ENCODE results near the gene SCRN3. TPM values are rescaled to one million over a fixed set of nuclear protein-coding genes. Genes with fewer than 3 reads are reported as not detected.

SCRN3 gene
- total RNA-seq, 2 donors from 2014 or later: 22.4 to 39.8 TPM

DNA sequence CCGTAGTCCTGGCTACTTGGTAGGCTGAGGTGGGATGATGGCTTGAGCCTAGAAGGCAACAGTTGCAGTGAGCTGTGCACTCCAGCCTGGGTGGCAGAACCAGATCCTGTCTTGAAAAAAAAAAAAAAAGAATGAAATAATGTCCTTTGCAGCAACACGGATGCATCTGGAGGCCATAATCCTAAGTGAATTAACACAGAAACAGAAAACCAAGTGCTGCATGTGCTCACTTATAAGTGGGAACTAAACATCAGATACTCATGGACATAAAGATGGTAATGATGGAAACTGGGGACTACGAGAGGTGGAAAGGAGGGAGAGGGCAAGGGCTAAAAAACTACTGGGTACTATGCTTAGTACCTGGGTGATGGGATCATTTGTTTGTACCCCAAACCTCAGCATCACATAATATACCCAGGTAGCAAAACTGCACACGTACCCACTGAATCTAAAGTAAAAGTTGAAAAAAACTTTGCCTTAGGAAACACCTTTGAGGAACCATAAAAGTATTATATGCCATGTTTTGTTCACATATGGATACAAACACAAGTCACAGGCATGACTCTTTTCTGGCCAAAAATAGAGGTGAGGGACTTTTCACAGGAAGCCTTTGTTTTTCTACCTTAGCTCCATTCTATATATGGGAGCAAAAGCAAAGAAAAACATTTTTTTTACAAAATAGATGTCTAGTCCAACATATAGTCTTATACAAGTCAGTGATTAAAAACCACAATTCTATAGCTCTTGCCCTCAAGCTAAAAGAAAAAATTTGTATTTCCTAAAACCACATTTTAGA, 54.7 kb downstream of the SCRN3 start:
- H3K36me3 ChIP-seq: no peaks in the 10 kb centered on the region
- H3K4me1 ChIP-seq (replicated peaks): no peaks in the 10 kb centered on the region
- intact Hi-C loops (cut with DNase I): no loop called here
- no peaks in the 10 kb centered on the region for H3K27me3 ChIP-seq (replicated peaks; ENCODE audit: insufficient read depth)
- H3K4me3 ChIP-seq: no peak overlapping the region
- no peaks in the 10 kb centered on the region for H3K9me3 ChIP-seq
- TF ChIP-seq POLR2AphosphoS5 (IDR thresholded peaks at IDR 0.05) (no peak), POLR2A (IDR thresholded peaks at IDR 0.05) (no peak)
- TF ChIP-seq, protein P1, sequence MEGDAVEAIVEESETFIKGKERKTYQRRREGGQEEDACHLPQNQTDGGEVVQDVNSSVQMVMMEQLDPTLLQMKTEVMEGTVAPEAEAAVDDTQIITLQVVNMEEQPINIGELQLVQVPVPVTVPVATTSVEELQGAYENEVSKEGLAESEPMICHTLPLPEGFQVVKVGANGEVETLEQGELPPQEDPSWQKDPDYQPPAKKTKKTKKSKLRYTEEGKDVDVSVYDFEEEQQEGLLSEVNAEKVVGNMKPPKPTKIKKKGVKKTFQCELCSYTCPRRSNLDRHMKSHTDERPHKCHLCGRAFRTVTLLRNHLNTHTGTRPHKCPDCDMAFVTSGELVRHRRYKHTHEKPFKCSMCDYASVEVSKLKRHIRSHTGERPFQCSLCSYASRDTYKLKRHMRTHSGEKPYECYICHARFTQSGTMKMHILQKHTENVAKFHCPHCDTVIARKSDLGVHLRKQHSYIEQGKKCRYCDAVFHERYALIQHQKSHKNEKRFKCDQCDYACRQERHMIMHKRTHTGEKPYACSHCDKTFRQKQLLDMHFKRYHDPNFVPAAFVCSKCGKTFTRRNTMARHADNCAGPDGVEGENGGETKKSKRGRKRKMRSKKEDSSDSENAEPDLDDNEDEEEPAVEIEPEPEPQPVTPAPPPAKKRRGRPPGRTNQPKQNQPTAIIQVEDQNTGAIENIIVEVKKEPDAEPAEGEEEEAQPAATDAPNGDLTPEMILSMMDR (IDR thresholded peaks at IDR 0.05): no peak
- no peak for DNase-seq (ENCODE audit: low spot score)
- WGBS: 82% methylated on average over 4 of the region's 4 CpGs
- H3K27ac ChIP-seq: no peak overlapping the region

DNA sequence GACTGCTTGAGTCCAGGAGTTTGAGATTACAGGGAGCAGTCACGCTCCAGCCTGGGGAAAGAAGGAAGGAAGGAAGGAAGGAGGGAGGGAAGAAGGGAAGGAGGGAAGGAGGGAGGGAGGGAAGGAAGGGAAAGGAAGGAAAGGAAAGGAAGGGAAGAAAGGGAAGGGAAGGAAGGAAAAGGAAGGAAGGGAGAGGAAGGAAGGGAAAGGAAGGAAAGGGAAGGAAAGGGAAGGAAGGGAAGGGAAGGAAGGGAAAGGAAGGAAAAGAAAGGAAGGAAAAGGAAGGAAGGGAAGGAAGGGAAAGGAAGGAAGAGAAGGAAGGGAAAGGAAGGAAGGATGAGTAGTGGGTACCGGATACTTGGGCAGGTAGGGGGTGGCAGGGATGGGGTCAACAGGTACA, 59.0 kb downstream of the SCRN3 start:
- intact Hi-C loops (cut with DNase I): no loop called here

GRCh38 chr2:174461221-174461620, 65.7 kb downstream of the SCRN3 start:
- DNase-seq (ENCODE audit: low spot score): no peak
- Histone ChIP-seq H3K4me1 (replicated peaks) (no peaks in the 10 kb centered on the region), H3K36me3 (no peaks in the 10 kb centered on the region), H3K27ac (no peak overlapping the region), H3K9me3 (no peaks in the 10 kb centered on the region), H3K27me3 (replicated peaks; ENCODE audit: insufficient read depth) (no peaks in the 10 kb centered on the region), H3K4me3 (no peak overlapping the region)
- WGBS: 81% methylated on average over 1 of the region's 1 CpG
- intact Hi-C loops (cut with DNase I): loop anchor here (5.0 kb wide), 1 partner anchor 61 kb away; no protein-coding TSS in a partner anchor
- TF ChIP-seq, protein P1 (IDR thresholded peaks at IDR 0.05): no peak
- TF ChIP-seq POLR2A (IDR thresholded peaks at IDR 0.05) (no peak), POLR2AphosphoS5 (IDR thresholded peaks at IDR 0.05) (no peak)

More for the DNA sequence above, 59.0 kb downstream of the SCRN3 start:
- TF ChIP-seq, protein P1 (IDR thresholded peaks at IDR 0.05): no peak
- TF ChIP-seq POLR2AphosphoS5 (IDR thresholded peaks at IDR 0.05) (no peak), POLR2A (IDR thresholded peaks at IDR 0.05) (no peak)
- Histone ChIP-seq H3K4me3 (no peak overlapping the region), H3K36me3 (no peaks in the 10 kb centered on the region), H3K27ac (no peak overlapping the region), H3K9me3 (no peaks in the 10 kb centered on the region), H3K27me3 (replicated peaks; ENCODE audit: insufficient read depth) (no peaks in the 10 kb centered on the region), H3K4me1 (replicated peaks) (no peaks in the 10 kb centered on the region)
- 92% methylated on average over 2 of the region's 2 CpGs for WGBS
- no peak for DNase-seq (ENCODE audit: low spot score)

- no peak for DNase-seq (ENCODE audit: low spot score)
- Histone ChIP-seq H3K36me3 (no peaks in the 10 kb centered on the region), H3K27ac (no peak overlapping the region), H3K4me1 (replicated peaks) (no peaks in the 10 kb centered on the region), H3K9me3 (no peaks in the 10 kb centered on the region), H3K27me3 (replicated peaks; ENCODE audit: insufficient read depth) (no peaks in the 10 kb centered on the region), H3K4me3 (no peak overlapping the region)
- TF ChIP-seq, protein P1 (IDR thresholded peaks at IDR 0.05): no peak
- no peak for TF ChIP-seq POLR2A (IDR thresholded peaks at IDR 0.05)
- no peak for TF ChIP-seq POLR2AphosphoS5 (IDR thresholded peaks at IDR 0.05)
- 74% methylated on average over 4 of the region's 4 CpGs for WGBS
- intact Hi-C loops (cut with DNase I): no loop called here
These were observed 69.8 kb downstream of the SCRN3 start for GRCh38 chr2:174465327-174465726.

DNA sequence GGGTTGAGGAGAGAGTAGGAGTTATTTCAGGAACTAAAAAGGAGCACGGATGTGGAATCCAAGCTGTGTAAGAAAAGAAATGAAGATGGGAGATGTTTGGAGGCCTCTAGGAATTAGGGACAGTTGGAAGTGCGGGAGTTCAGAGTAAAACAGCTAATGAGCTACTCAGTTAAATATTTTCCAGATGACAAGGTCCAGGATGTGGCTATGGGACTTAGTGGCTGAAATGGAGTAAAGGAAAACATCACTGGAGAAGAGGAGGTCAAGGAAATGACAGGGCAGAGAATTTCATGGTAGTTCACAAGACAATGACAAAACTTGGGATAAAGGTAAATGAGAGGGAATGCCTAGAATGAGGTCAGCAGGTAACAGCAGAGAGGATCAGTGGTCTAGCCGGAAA, 78.3 kb downstream of the SCRN3 start:
- H3K4me3 ChIP-seq: no peak overlapping the region
- no peaks in the 10 kb centered on the region for H3K36me3 ChIP-seq
- intact Hi-C loops (cut with DNase I): no loop called here
- TF ChIP-seq, protein P1 (IDR thresholded peaks at IDR 0.05): no peak
- TF ChIP-seq POLR2A (IDR thresholded peaks at IDR 0.05) (no peak), POLR2AphosphoS5 (IDR thresholded peaks at IDR 0.05) (no peak)
- no peaks in the 10 kb centered on the region for H3K27me3 ChIP-seq (replicated peaks; ENCODE audit: insufficient read depth)
- DNase-seq (ENCODE audit: low spot score): no peak
- no peaks in the 10 kb centered on the region for H3K9me3 ChIP-seq
- H3K27ac ChIP-seq: no peak overlapping the region
- WGBS: 85% methylated on average over 3 of the region's 3 CpGs
- no peaks in the 10 kb centered on the region for H3K4me1 ChIP-seq (replicated peaks)
